Endothelial cell of umbilical vein (primary cell): Measurements from ENCODE around the gene GOLGA6L10. TPM values are rescaled to one million over a fixed set of nuclear protein-coding genes. Genes with fewer than 3 reads are reported as not detected.

Experiments
- BruUV-seq: library from RNA; stranded (reverse); fragments of 400-500 nt; replicated peaks from 2 replicates; lab custom pipeline; 2021; lab: Mats Ljungman, UMichigan
- CTCF ChIA-PET: fragments of 300-600, 350-600 bp; sonication (Branson Sonifier 250); formaldehyde crosslinking; loops from one replicate; lab custom pipeline; 2021; ENCODE audit warnings: antibody characterized with exemption, inconsistent platforms; lab: Charles Lee
- POLR2A ChIA-PET: fragments of 300-600, 350-600 bp; sonication (Branson Sonifier 250); formaldehyde crosslinking; loops from one replicate; lab custom pipeline; 2021; ENCODE audit warnings: antibody characterized with exemption, inconsistent platforms; lab: Charles Lee
- DNase-seq: peaks from one replicate; pipeline ENCODE4 v3.0.0-alpha.2; 2011; ENCODE audit warnings: low read depth, low spot score
- FAIRE-seq: peaks from 2 replicates; lab custom pipeline; 2011; peaks lifted over from hg19 to GRCh38; lab: Jason Lieb, UNC
- H2AFZ ChIP-seq: 2 replicates; pipeline ENCODE4 v1.6.0; 2012; ENCODE audit warnings: low read depth, low read length, control low read depth, inconsistent platforms
- H3K27ac ChIP-seq: 2 replicates; pipeline ENCODE4 v1.5.1; 2011; ENCODE audit warnings: low read depth, mild to moderate bottlenecking, control low read depth, low read length, moderate library complexity; ENCODE audit not compliant: insufficient read depth
- H3K27me3 ChIP-seq, 2 experiments: 2 replicates each; pipeline versions ENCODE4 v1.6.0 to v1.6.1; 2011; ENCODE audit warnings: low read length in 2 of 2, mixed read lengths in 1 of 2; ENCODE audit not compliant: control insufficient read depth in 2 of 2, insufficient read depth in 2 of 2
- H3K36me3 ChIP-seq, 2 experiments: 2 replicates in 1 of 2; 3 replicates in 1 of 2; pipeline ENCODE4 v1.5.1; 2011; ENCODE audit warnings: low read length in 2 of 2, mild to moderate bottlenecking in 1 of 2, moderate library complexity in 1 of 2; ENCODE audit not compliant: control insufficient read depth in 2 of 2, insufficient read depth in 2 of 2; ENCODE audit errors: extremely low read depth in 1 of 2
- H3K4me1 ChIP-seq: 3 replicates; pipeline ENCODE4 v1.5.1; 2011; ENCODE audit warnings: mild to moderate bottlenecking, low read length; ENCODE audit not compliant: control insufficient read depth, insufficient read depth; ENCODE audit errors: extremely low read depth
- H3K4me2 ChIP-seq: 2 replicates; pipeline ENCODE4 v1.6.1; 2011; ENCODE audit warnings: low read length, control low read depth, mixed read lengths; ENCODE audit not compliant: insufficient read depth
- H3K4me3 ChIP-seq, 3 experiments: fragments of 200-600 bp in 1 of 3; sonication (generic), shearing (Covaris generic) in 1 of 3; replicated peaks in 1 of 3; 2 replicates each; pipeline ENCODE4 v1.5.1; 2011 to 2016; ENCODE audit warnings: control low read depth in 3 of 3, low read length in 3 of 3, mild to moderate bottlenecking in 2 of 3, inconsistent platforms in 1 of 3, low read depth in 1 of 3, moderate library complexity in 1 of 3; ENCODE audit not compliant: insufficient read depth in 1 of 3
- H3K79me2 ChIP-seq: 2 replicates; pipeline ENCODE4 v1.6.0; 2012; ENCODE audit warnings: low read length, inconsistent platforms; ENCODE audit not compliant: control insufficient read depth, insufficient read depth
- H3K9ac ChIP-seq: replicated peaks from 2 replicates; pipeline ENCODE3; 2011; ENCODE audit warnings: low read length, control low read depth; ENCODE audit not compliant: insufficient read depth; ENCODE audit errors: extremely low read depth
- H3K9me1 ChIP-seq: replicated peaks from 3 replicates; pipeline ENCODE4 v1.6.0; 2011; ENCODE audit warnings: mild to moderate bottlenecking, low read length; ENCODE audit not compliant: control insufficient read depth, insufficient read depth; ENCODE audit errors: extremely low read depth
- H3K9me3 ChIP-seq: replicated peaks from 2 replicates; pipeline ENCODE4 v1.5.1; 2012; ENCODE audit warnings: low read length, inconsistent platforms; ENCODE audit not compliant: control insufficient read depth, insufficient read depth
- H4K20me1 ChIP-seq: replicated peaks from 2 replicates; pipeline ENCODE3; 2011; ENCODE audit warnings: mild to moderate bottlenecking, low read length; ENCODE audit not compliant: control insufficient read depth, insufficient read depth; ENCODE audit errors: extremely low read depth
- CTCF ChIP-seq, 2 donors: IDR thresholded peaks; 1 replicate in 1 of 2; 2 replicates in 1 of 2; pipeline ENCODE4 v1.5.1; 2011; ENCODE audit warnings: low read length in 2 of 2, mild to moderate bottlenecking in 2 of 2, moderate library complexity in 2 of 2, control low read depth in 1 of 2, inconsistent platforms in 1 of 2, low read depth in 1 of 2; ENCODE audit not compliant: insufficient read depth in 1 of 2; ENCODE audit errors: extremely low read depth in 1 of 2
- EZH2 ChIP-seq: IDR thresholded peaks from 2 replicates; pipeline ENCODE4 v1.6.1; 2012; ENCODE audit warnings: borderline replicate concordance, low read depth, mild to moderate bottlenecking, moderate library complexity, low read length, inconsistent platforms; ENCODE audit not compliant: severe bottlenecking
- FOS ChIP-seq: IDR thresholded peaks from 2 replicates; pipeline ENCODE4 v1.6.1; 2011; ENCODE audit warnings: mild to moderate bottlenecking, low read length, moderate library complexity, borderline replicate concordance; ENCODE audit not compliant: insufficient read depth
- GATA2 ChIP-seq: IDR thresholded peaks from 2 replicates; pipeline ENCODE4 v1.7.0; 2011; ENCODE audit warnings: low read depth, mild to moderate bottlenecking, moderate library complexity, mixed read lengths, low read length; ENCODE audit not compliant: insufficient read length, insufficient read depth
- JUN ChIP-seq: IDR thresholded peaks from 2 replicates; pipeline ENCODE4 v1.6.1; 2011; ENCODE audit warnings: borderline replicate concordance, low read depth; ENCODE audit not compliant: insufficient read length, insufficient read depth
- MAX ChIP-seq: IDR thresholded peaks from 2 replicates; pipeline ENCODE4 v1.6.1; 2011; ENCODE audit not compliant: insufficient read depth, insufficient read length
- MYC ChIP-seq: IDR thresholded peaks from one replicate; pipeline ENCODE4 v1.6.1; 2011; ENCODE audit warnings: mild to moderate bottlenecking, low read depth, low read length
- POLR2A ChIP-seq: IDR thresholded peaks from 2 replicates; pipeline ENCODE4 v1.6.1; 2012; ENCODE audit warnings: low read depth, mild to moderate bottlenecking, control low read depth, low read length
- POLR2AphosphoS5 ChIP-seq: IDR thresholded peaks from 2 replicates; pipeline ENCODE4 v1.6.1; 2012; ENCODE audit warnings: low read depth, mild to moderate bottlenecking, control low read depth, low read length, moderate library complexity; ENCODE audit not compliant: insufficient read depth
- dilution Hi-C: fragments of 300-500 bp; cut with MboI; formaldehyde crosslinking; loops from one replicate; pipeline ENCODE4 v1.15.0; 2019; ENCODE audit warnings: low sequenced_read_pairs; ENCODE audit not compliant: extremely low pct_ligation_motif_present
- intact Hi-C: fragments of 100-400 bp; cut with micrococcal nuclease; formaldehyde crosslinking; loops from one replicate; pipeline ENCODE4 v1.10.0; 2022
- polyA plus RNA-seq, 4 experiments: library from polyadenylated mRNA; depleted of rRNA in 3 of 4; stranded (reverse) in 3 of 4; unstranded in 1 of 4; fragments of >200 nt; gene quantifications; 2 replicates each; pipeline versions ENCODE4 v1.2.1 to v1.2.3, GENCODE V29; 2011 to 2012; ENCODE audit warnings: missing spikeins in 1 of 4
- total RNA-seq: library from RNA; stranded (reverse); gene quantifications from 2 replicates; pipeline ENCODE4 v1.2.3, GENCODE V29; 2021

Gene GOLGA6L10
- total and polyA plus RNA-seq, 2 donors (not counting 3 experiments of a cell fraction or from before 2014, with no cell fraction given) = 1.2 to 3.9 TPM

GRCh38 chr15:82301296-82302016 is 47.8 kb downstream of the GOLGA6L10 start:
- CTCF ChIA-PET = no interaction called here

More at GRCh38 chr15:82301296-82302016, 47.8 kb downstream of the GOLGA6L10 start:
- DNase-seq = no peak
- no peak overlapping the region for H3K4me2 ChIP-seq
- H3K36me3 ChIP-seq = no peaks in the 10 kb centered on the region
- BruUV-seq = no TSS peak
- no peaks in the 10 kb centered on the region for H3K27me3 ChIP-seq
- no peak for FAIRE-seq
- no peak overlapping the region for H3K9ac ChIP-seq
- no peaks in the 10 kb centered on the region for H3K4me1 ChIP-seq
- no peaks in the 10 kb centered on the region for H3K9me3 ChIP-seq
- POLR2A ChIA-PET = no interaction called here
- intact Hi-C loops = no loop called here
- H3K9me1 ChIP-seq = no peaks in the 10 kb centered on the region
- H3K79me2 ChIP-seq = no peaks in the 10 kb centered on the region
- H3K27ac ChIP-seq = no peak overlapping the region
- dilution Hi-C loops = no loop called here
- H4K20me1 ChIP-seq = no peaks in the 10 kb centered on the region
- H3K4me3 ChIP-seq = no peak overlapping the region
- H2AFZ ChIP-seq = no peak overlapping the region
- TF ChIP-seq POLR2A (no peak), CTCF (IDR thresholded peaks at IDR 0.05; ENCODE audit: extremely low read depth in 1 of 2, insufficient read depth in 1 of 2, low read depth in 1 of 2, low read length in 2 of 2) (no peak), EZH2 (no peak), MAX (no peak), POLR2AphosphoS5 (no peak), GATA2 (no peak), JUN (no peak), FOS (no peak), MYC (no peak)
